Type B pancreatic cell (in vitro differentiated cells): ENCODE results near the gene GCNA. TPM values are rescaled to one million over a fixed set of nuclear protein-coding genes. Genes with fewer than 3 reads are reported as not detected.
"Not testable (repeated sequence)": the region's sequence is repeated elsewhere in the genome, so short reads cannot be mapped to it uniquely, and the experiment has no call there.

Experiments used
- DNase-seq: peaks from one replicate; pipeline ENCODE4 v3.0.0; 2021; ENCODE audit warnings: mixed read lengths; ENCODE audit not compliant: unreplicated experiment; ENCODE audit errors: extremely low spot score
- H3K27ac Mint-ChIP-seq: 2 replicates; pipeline ENCODE4 v1.8.0; 2021; ENCODE audit warnings: mild to moderate bottlenecking, mixed read lengths
- H3K27me3 Mint-ChIP-seq: 2 replicates; pipeline ENCODE4 v1.8.0; 2021; ENCODE audit warnings: mixed read lengths
- H3K36me3 Mint-ChIP-seq: 2 replicates; pipeline ENCODE4 v1.8.0; 2021; ENCODE audit warnings: mixed read lengths
- H3K4me1 Mint-ChIP-seq: one replicate; pipeline ENCODE4 v1.8.0; 2021; ENCODE audit warnings: mixed read lengths; ENCODE audit not compliant: unreplicated experiment
- H3K4me3 Mint-ChIP-seq: 2 replicates; pipeline ENCODE4 v1.8.0; 2021; ENCODE audit warnings: mild to moderate bottlenecking, mixed read lengths
- H3K9me3 Mint-ChIP-seq: 2 replicates; pipeline ENCODE4 v1.8.0; 2021; ENCODE audit warnings: mixed read lengths
- CTCF ChIP-seq: fragments of 200-600 bp; sonication (generic); conservative IDR thresholded peaks from 2 replicates; pipeline ENCODE4 v1.5.0; 2021; ENCODE audit warnings: antibody characterized with exemption, mild to moderate bottlenecking
- total RNA-seq: library from RNA; stranded (reverse); gene quantifications from 2 replicates; pipeline ENCODE4 v1.2.1, GENCODE V29; 2021; ENCODE audit warnings: low replicate concordance

Gene GCNA
- total RNA-seq, 1 donor from 2014 or later: 2.1 TPM

- no peaks in the 10 kb centered on the region for H3K9me3 Mint-ChIP-seq
Observed at GRCh38 chrX:71579990-71580380, 1.7 kb downstream of the GCNA start.

GRCh38 chrX:71581210-71581609 lies 3.0 kb downstream of the GCNA start:
- H3K9me3 Mint-ChIP-seq: no peaks in the 10 kb centered on the region
- H3K27ac Mint-ChIP-seq: no peak overlapping the region
- H3K36me3 Mint-ChIP-seq: peaks cover 11% of the 10 kb centered on the region

More at GRCh38 chrX:71579990-71580380, 1.7 kb downstream of the GCNA start:
- no peak overlapping the region for H3K4me3 Mint-ChIP-seq
- H3K27ac Mint-ChIP-seq: no peak overlapping the region
- H3K27me3 Mint-ChIP-seq: no peaks in the 10 kb centered on the region
- DNase-seq: no peak
- no peak for TF ChIP-seq CTCF
- H3K4me1 Mint-ChIP-seq: no peaks in the 10 kb centered on the region
- peaks cover 11% of the 10 kb centered on the region for H3K36me3 Mint-ChIP-seq

GRCh38 chrX:71586929-71587328 lies 8.7 kb downstream of the GCNA start:
- Mint-ChIP-seq H3K36me3 (peaks cover 5% of the 10 kb centered on the region), H3K9me3 (no peaks in the 10 kb centered on the region), H3K27me3 (no peaks in the 10 kb centered on the region), H3K4me1 (no peaks in the 10 kb centered on the region), H3K27ac (peak overlapping the region; percentile 14), H3K4me3 (no peak overlapping the region)
- TF ChIP-seq CTCF: no peak
- no peak for DNase-seq

More at GRCh38 chrX:71581210-71581609, 3.0 kb downstream of the GCNA start:
- no peak overlapping the region for H3K4me3 Mint-ChIP-seq
- H3K27me3 Mint-ChIP-seq: no peaks in the 10 kb centered on the region
- no peaks in the 10 kb centered on the region for H3K4me1 Mint-ChIP-seq
- TF ChIP-seq CTCF: no peak
- DNase-seq: no peak

- not testable (repeated sequence) for DNase-seq, H3K9me3 Mint-ChIP-seq, H3K4me3 Mint-ChIP-seq, H3K4me1 Mint-ChIP-seq, H3K27ac Mint-ChIP-seq, H3K36me3 Mint-ChIP-seq, H3K27me3 Mint-ChIP-seq
Observed at GRCh38 chrX:71593210-71593609, 15.0 kb downstream of the GCNA start.

- DNase-seq: no peak
- Mint-ChIP-seq H3K9me3 (peaks cover 9% of the 10 kb centered on the region), H3K36me3 (peaks cover 23% of the 10 kb centered on the region), H3K27ac (no peak overlapping the region), H3K4me3 (no peak overlapping the region), H3K4me1 (no peaks in the 10 kb centered on the region), H3K27me3 (no peaks in the 10 kb centered on the region)
- no peak for TF ChIP-seq CTCF
Observed at GRCh38 chrX:71599965-71600364, 21.7 kb downstream of the GCNA start.

- H3K9me3 Mint-ChIP-seq: peaks cover 9% of the 10 kb centered on the region
- peaks cover 18% of the 10 kb centered on the region for H3K36me3 Mint-ChIP-seq
- no peak overlapping the region for H3K27ac Mint-ChIP-seq
- DNase-seq: no peak
- no peaks in the 10 kb centered on the region for H3K27me3 Mint-ChIP-seq
- no peaks in the 10 kb centered on the region for H3K4me1 Mint-ChIP-seq
- TF ChIP-seq CTCF: no peak
- no peak overlapping the region for H3K4me3 Mint-ChIP-seq
Observed at GRCh38 chrX:71603618-71604017, 25.4 kb downstream of the GCNA start.
